PC-9 (cell line): Measurements from ENCODE around the gene ZNF699.

Experiments
- CTCF ChIP-seq: fragments of 200-600 bp; sonication (generic); conservative IDR thresholded peaks from 2 replicates; pipeline ENCODE4 v1.6.1; 2017; ENCODE audit warnings: mixed run types, antibody characterized with exemption, mild to moderate bottlenecking, moderate library complexity
- EZH2 ChIP-seq: fragments of 200-600 bp; sonication (generic); IDR thresholded peaks from 2 replicates; pipeline ENCODE4 v1.8.0; 2017; ENCODE audit warnings: antibody characterized with exemption, low read depth

DNA sequence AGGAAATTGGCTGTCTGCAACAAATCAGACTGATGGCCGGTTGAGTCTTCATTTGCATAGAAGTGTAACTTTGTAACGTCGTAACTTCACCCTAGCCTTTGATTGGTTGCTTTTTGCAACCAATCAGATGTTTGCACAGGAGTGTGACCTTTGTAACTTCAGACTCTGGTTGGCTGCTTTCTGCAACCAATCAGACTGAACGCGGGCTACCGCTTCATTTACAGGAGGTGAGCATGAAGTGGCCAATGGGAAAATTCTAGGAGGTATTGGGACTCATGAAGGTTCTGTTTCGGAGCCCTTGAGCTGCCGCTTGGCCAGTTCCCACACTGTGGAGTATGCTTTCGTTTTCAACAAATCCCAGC is 13.9 kb upstream of the ZNF699 start:
- no peak for TF ChIP-seq CTCF
- no peak for TF ChIP-seq EZH2
